K562 (cell line): ENCODE results near the gene MFAP5. TPM values are rescaled to one million over a fixed set of nuclear protein-coding genes. Genes with fewer than 3 reads are reported as not detected.

Experiments
- ATAC-seq: fragments of 200-7000 bp; cut with Tn5 transposase; 3 replicates; pipeline ENCODE4 v1.9.1; 2020; ENCODE audit warnings: moderate library complexity
- BruUV-seq: library from RNA; stranded (reverse); fragments of 400-500 nt; replicated peaks from 2 replicates; lab custom pipeline; 2021; lab: Mats Ljungman, UMichigan
- CTCF ChIA-PET: fragments of 300-600 bp; formaldehyde crosslinking; extraction: SDS; loops from one replicate; lab custom pipeline; 2021; ENCODE audit warnings: low intra/inter-chr PET ratio; lab: Yijun Ruan, JAX
- POLR2A ChIA-PET: fragments of 300-600, 350-650 bp; sonication (Branson Sonifier 250); formaldehyde crosslinking; extraction: SDS; loops from one replicate; lab custom pipeline; 2021; ENCODE audit warnings: antibody characterized with exemption, inconsistent platforms; lab: Yijun Ruan, JAX
- DNase-seq, 4 experiments: peaks; one replicate each; pipeline versions ENCODE4 v3.0.0 to v3.0.0-alpha.2; 2011 to 2018; ENCODE audit warnings: low spot score in 3 of 4, mixed read lengths in 3 of 4; ENCODE audit errors: extremely low read depth in 1 of 4
- FAIRE-seq: peaks from 2 replicates; lab custom pipeline; 2011; peaks lifted over from hg19 to GRCh38; lab: Jason Lieb, UNC
- H2AFZ ChIP-seq: 2 replicates; pipeline ENCODE4 v1.6.0; 2011; ENCODE audit warnings: low read depth, low read length, control low read depth, inconsistent platforms
- H3K27ac ChIP-seq: fragments of 200-600 bp; 3 replicates; pipeline ENCODE4 v1.8.0; 2011; ENCODE audit warnings: low read depth, mild to moderate bottlenecking, control low read depth, inconsistent platforms, low read length, moderate library complexity, mixed read lengths; ENCODE audit errors: extremely low read depth
- H3K27me3 ChIP-seq, 2 experiments: fragments of 300-600 bp in 1 of 2; 2 replicates in 1 of 2; 3 replicates in 1 of 2; pipeline versions ENCODE4 v1.6.0 to v1.8.0; 2011; ENCODE audit warnings: inconsistent platforms in 2 of 2, low read length in 2 of 2, mild to moderate bottlenecking in 1 of 2, mixed read lengths in 1 of 2, moderate library complexity in 1 of 2; ENCODE audit not compliant: control insufficient read depth in 2 of 2, insufficient read depth in 2 of 2
- H3K36me3 ChIP-seq: fragments of 300-600 bp; 3 replicates; pipeline ENCODE4 v1.8.0; 2011; ENCODE audit warnings: mild to moderate bottlenecking, low read length, inconsistent platforms; ENCODE audit not compliant: control insufficient read depth, insufficient read depth
- H3K4me1 ChIP-seq, 2 experiments: fragments of 200-600 bp in 1 of 2; replicated peaks in 1 of 2; 2 replicates in 1 of 2; 3 replicates in 1 of 2; pipeline versions ENCODE4 v1.5.1 to v1.8.0; 2011; ENCODE audit warnings: inconsistent platforms in 2 of 2, low read length in 2 of 2, mild to moderate bottlenecking in 1 of 2, mixed read lengths in 1 of 2, moderate library complexity in 1 of 2; ENCODE audit not compliant: control insufficient read depth in 2 of 2, insufficient read depth in 2 of 2
- H3K4me2 ChIP-seq: 2 replicates; pipeline ENCODE4 v1.6.1; 2011; ENCODE audit warnings: low read length, control low read depth, inconsistent platforms, mixed read lengths; ENCODE audit not compliant: insufficient read depth
- H3K4me3 ChIP-seq: fragments of 200-600 bp; sonication (generic), shearing (Covaris generic); 2 replicates; pipeline ENCODE4 v1.5.1; 2016; ENCODE audit warnings: control low read depth, inconsistent platforms
- H3K79me2 ChIP-seq: fragments of 200-600 bp; 3 replicates; pipeline ENCODE4 v1.8.0; 2011; ENCODE audit warnings: low read length, inconsistent platforms; ENCODE audit not compliant: control insufficient read depth, insufficient read depth
- H3K9ac ChIP-seq, 2 experiments: 2 replicates each; pipeline versions ENCODE4 v1.6.0 to v1.6.1; 2011; ENCODE audit warnings: low read depth in 2 of 2, low read length in 2 of 2, control low read depth in 1 of 2, inconsistent platforms in 1 of 2, mild to moderate bottlenecking in 1 of 2, mixed read lengths in 1 of 2; ENCODE audit not compliant: insufficient read depth in 1 of 2
- H3K9me1 ChIP-seq: one replicate; pipeline ENCODE4 v1.6.0; 2011; ENCODE audit warnings: inconsistent platforms, mild to moderate bottlenecking, low read length, moderate library complexity; ENCODE audit not compliant: control insufficient read depth, insufficient read depth
- H3K9me3 ChIP-seq: replicated peaks from 2 replicates; pipeline ENCODE4 v1.5.1; 2011; ENCODE audit warnings: low read depth, low read length, inconsistent platforms; ENCODE audit not compliant: control insufficient read depth, insufficient read depth
- H4K20me1 ChIP-seq: replicated peaks from 2 replicates; pipeline ENCODE4 v1.6.1; 2011; ENCODE audit warnings: low read length, inconsistent platforms, mixed read lengths; ENCODE audit not compliant: control insufficient read depth, insufficient read depth
- BRD9 ChIP-seq: fragments of 450-650 bp; IDR thresholded peaks from 2 replicates; pipeline ENCODE4 v1.6.1; 2018; ENCODE audit warnings: low read depth; ENCODE audit not compliant: partially characterized antibody
- CEBPB ChIP-seq: fragments of 450-650 bp; IDR thresholded peaks from 2 replicates; pipeline ENCODE4 v1.6.1; 2016; ENCODE audit warnings: missing genetic modification characterization, missing compliant biosample characterization
- CHCHD3 ChIP-seq: fragments of 250-450 bp; sonication (Bioruptor Pico); IDR thresholded peaks from 2 replicates; pipeline ENCODE4 v2.1.2; 2022; ENCODE audit warnings: mild to moderate bottlenecking
- CHD2 ChIP-seq: IDR thresholded peaks from 2 replicates; pipeline ENCODE4 v1.6.1; 2011; ENCODE audit warnings: low read depth, low read length
- CREM ChIP-seq: IDR thresholded peaks from 2 replicates; pipeline ENCODE4 v1.6.1; 2014; ENCODE audit warnings: antibody characterized with exemption, low read depth
- CXXC5 ChIP-seq: fragments of 250-450 bp; sonication (Bioruptor Pico); IDR thresholded peaks from 2 replicates; pipeline ENCODE4 v1.8.0; 2022; ENCODE audit warnings: inconsistent platforms, mild to moderate bottlenecking, moderate library complexity
- HDAC8 ChIP-seq: fragments of 450-650 bp; IDR thresholded peaks from 2 replicates; pipeline ENCODE4 v1.6.1; 2016; ENCODE audit warnings: mild to moderate bottlenecking, missing genetic modification characterization, moderate library complexity, missing compliant biosample characterization
- HNRNPUL1 ChIP-seq: fragments of 200-400 bp; formaldehyde crosslinking; IDR thresholded peaks from 2 replicates; pipeline ENCODE4 v1.6.1; 2017; ENCODE audit warnings: low read length
- NFE2 ChIP-seq: IDR thresholded peaks from 2 replicates; pipeline ENCODE4 v1.6.1; 2014; ENCODE audit warnings: antibody characterized with exemption, low read depth
- PYGO2 ChIP-seq: fragments of 450-650 bp; IDR thresholded peaks from 2 replicates; pipeline ENCODE4 v1.6.1; 2016; ENCODE audit warnings: mild to moderate bottlenecking, missing genetic modification characterization, moderate library complexity, missing compliant biosample characterization
- SRSF7 ChIP-seq: fragments of 200-400 bp; formaldehyde crosslinking; optimal IDR thresholded peaks from 2 replicates; pipeline ENCODE3; 2017; ENCODE audit warnings: mild to moderate bottlenecking, low read depth, low read length
- U2AF2 ChIP-seq: fragments of 200-400 bp; formaldehyde crosslinking; optimal IDR thresholded peaks from 2 replicates; pipeline ENCODE3; 2017; ENCODE audit warnings: low read depth, mild to moderate bottlenecking, low read length
- ZNF134 ChIP-seq: fragments of 250-450 bp; sonication (Bioruptor Pico); conservative IDR thresholded peaks from 2 replicates; pipeline ENCODE4 v1.4.0; 2020
- ZNF23 ChIP-seq: fragments of 250-450 bp; sonication (Bioruptor Pico); IDR thresholded peaks from 2 replicates; pipeline ENCODE4 v1.4.0; 2020; ENCODE audit warnings: mild to moderate bottlenecking
- ZNF583 ChIP-seq: fragments of 250-450 bp; sonication (Bioruptor Pico); IDR thresholded peaks from 2 replicates; pipeline ENCODE4 v1.4.0; 2020
- WGBS: fragments of 100-300 bp; shearing (Covaris generic); methylation state at CpG from one replicate; pipeline ENCODE4 v1.1.6; 2016; ENCODE audit warnings: low coverage, mixed read lengths; ENCODE audit not compliant: insufficient coverage; ENCODE audit errors: missing lambda C conversion rate; 5-methylcytosine and 5-hydroxymethylcytosine counted together
- in situ Hi-C: fragments of 300-500 bp; cut with MboI; formaldehyde crosslinking; loops from 4 replicates; pipeline ENCODE4 v1.15.0; 2018; ENCODE audit warnings: inconsistent platforms, mixed read lengths
- intact Hi-C: fragments of 100-400 bp; cut with micrococcal nuclease; formaldehyde crosslinking; loops from 2 replicates; pipeline ENCODE4 v1.14.2; 2022
- polyA plus RNA-seq, 8 experiments: library from polyadenylated mRNA; depleted of rRNA in 4 of 8; stranded (reverse) in 5 of 8; unstranded in 3 of 8; fragments of >200 nt; fragmentation: Nextera tagmentation in 2 of 8; fragmentation: Illumina TruSeq in 1 of 8; extraction: Ambion mirVana in 2 of 8; extraction: Trizol in 1 of 8; gene quantifications; 2 replicates each; pipeline versions ENCODE4 v1.2.1 to v1.2.3, GENCODE V29; 2011 to 2014; ENCODE audit warnings: inconsistent platforms in 1 of 8, missing spikeins in 1 of 8
- total RNA-seq, 7 experiments: library from RNA; depleted of rRNA in 6 of 7; stranded (reverse); fragments of >200 nt in 6 of 7; fragmentation: Illumina TruSeq in 2 of 7; extraction: Trizol in 2 of 7; gene quantifications; 2 replicates each; pipeline versions ENCODE4 v1.2.1 to v1.2.3, GENCODE V29; 2011 to 2021; ENCODE audit warnings: low replicate concordance in 1 of 7
- TF ChIP-seq, protein P1 (sequence below): fragments of 450-650 bp; IDR thresholded peaks from 2 replicates; pipeline ENCODE4 v1.6.1; 2016; ENCODE audit warnings: antibody characterized with exemption
- TF ChIP-seq, protein P2 (sequence below): sonication (generic); formaldehyde crosslinking; IDR thresholded peaks from 2 replicates; pipeline ENCODE4 v1.9.0; 2022; ENCODE audit warnings: mild to moderate bottlenecking, missing genetic modification reagents
- TF ChIP-seq, protein P3 (sequence below), 2 experiments: fragments of 450-650 bp; IDR thresholded peaks; 2 replicates each; pipeline ENCODE4 v1.6.1; 2018; ENCODE audit warnings: mild to moderate bottlenecking in 2 of 2, low read depth in 1 of 2; ENCODE audit not compliant: partially characterized antibody in 2 of 2

The MFAP5 gene
- total and polyA plus RNA-seq, 9 of the 15 experiments (the other 6 are each of a cell fraction or from before 2014, with no cell fraction given), result not detected

DNA sequence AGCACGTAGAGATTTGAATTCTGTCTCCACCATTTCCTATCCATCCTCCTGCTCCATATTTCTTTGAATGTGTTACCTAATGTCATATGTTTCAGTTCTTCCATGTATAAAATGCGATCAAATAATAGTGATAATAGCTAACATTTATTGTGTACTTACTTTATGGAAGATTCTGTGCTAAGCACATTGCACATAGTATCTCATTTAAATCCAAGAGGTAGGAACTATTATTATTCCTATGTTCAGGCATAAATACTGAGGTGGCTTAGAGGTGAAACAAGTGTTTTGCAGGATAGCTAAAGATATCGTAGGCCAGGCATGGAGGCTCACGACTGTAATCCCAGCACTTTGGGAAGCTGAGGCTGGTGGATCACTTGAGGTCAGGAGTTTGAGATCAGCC lies 32.5 kb downstream of the MFAP5 start (continued):
- TF ChIP-seq CEBPB (tag) (no peak), PYGO2 (no peak)
- TF ChIP-seq, protein P1, sequence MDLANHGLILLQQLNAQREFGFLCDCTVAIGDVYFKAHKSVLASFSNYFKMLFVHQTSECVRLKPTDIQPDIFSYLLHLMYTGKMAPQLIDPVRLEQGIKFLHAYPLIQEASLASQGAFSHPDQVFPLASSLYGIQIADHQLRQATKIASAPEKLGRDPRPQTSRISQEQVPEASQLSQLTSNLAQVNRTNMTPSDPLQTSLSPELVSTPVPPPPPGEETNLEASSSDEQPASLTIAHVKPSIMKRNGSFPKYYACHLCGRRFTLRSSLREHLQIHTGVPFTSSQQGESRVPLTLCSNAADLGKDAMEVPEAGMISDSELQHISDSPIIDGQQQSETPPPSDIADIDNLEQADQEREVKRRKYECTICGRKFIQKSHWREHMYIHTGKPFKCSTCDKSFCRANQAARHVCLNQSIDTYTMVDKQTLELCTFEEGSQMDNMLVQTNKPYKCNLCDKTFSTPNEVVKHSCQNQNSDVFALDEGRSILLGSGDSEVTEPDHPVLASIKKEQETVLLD, result no peak

DNA sequence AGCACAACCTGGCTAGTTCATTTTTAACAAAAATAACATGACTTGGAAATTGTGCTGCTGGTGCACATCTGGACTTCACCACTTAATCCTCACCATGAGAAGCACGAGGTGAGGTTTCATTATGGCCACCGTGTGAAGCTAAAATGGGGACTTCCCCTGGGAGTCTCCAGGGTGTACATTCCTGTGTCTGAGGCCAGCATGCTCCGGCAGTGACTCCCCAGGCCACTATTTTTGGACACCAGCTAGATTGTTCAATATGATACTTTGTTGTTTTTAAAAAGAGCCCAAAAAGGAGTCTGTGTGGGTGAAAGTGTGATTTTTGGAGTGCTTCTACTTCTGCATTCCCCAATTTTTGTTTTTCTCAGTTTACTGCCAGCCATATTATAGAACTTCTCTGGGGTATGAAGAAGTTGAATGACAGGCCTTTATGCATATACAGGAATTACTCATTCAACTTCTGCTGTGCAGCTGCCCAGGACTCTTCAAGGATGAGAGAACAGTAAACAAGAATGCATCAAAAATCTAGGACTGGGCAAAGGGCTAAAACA lies 33.1 kb downstream of the MFAP5 start:
- no peaks in the 10 kb centered on the region for H3K79me2 ChIP-seq
- no peak overlapping the region for H3K4me2 ChIP-seq
- peaks cover 0 to 9% of the 10 kb centered on the region in 2 experiments; a peak in 2 of 5 replicates for H3K27me3 ChIP-seq
- 0% methylated on average over 3 of the region's 3 CpGs for WGBS
- no peak overlapping the region for H3K4me3 ChIP-seq
- BruUV-seq, result no TSS peak
- in situ Hi-C loops, result no loop called here
- H3K36me3 ChIP-seq, result no peaks in the 10 kb centered on the region
- no peaks in the 10 kb centered on the region for H4K20me1 ChIP-seq
- FAIRE-seq, result no peak
- POLR2A ChIA-PET, result interaction anchor here (1.5 kb wide), 1 partner anchor 11 kb away, joined by 5 read pairs; no protein-coding TSS in a partner anchor
- H3K4me1 ChIP-seq, result no peaks in the 10 kb centered on the region
- no peak for DNase-seq
- no peak overlapping the region for H3K9ac ChIP-seq
- no peaks in the 10 kb centered on the region for H3K9me1 ChIP-seq
- intact Hi-C loops, result no loop called here
- H3K27ac ChIP-seq, result no peak overlapping the region
- CTCF ChIA-PET, result no interaction called here
- H3K9me3 ChIP-seq, result no peaks in the 10 kb centered on the region
- H2AFZ ChIP-seq, result no peak overlapping the region
- no peak for ATAC-seq
- TF ChIP-seq, protein P2, sequence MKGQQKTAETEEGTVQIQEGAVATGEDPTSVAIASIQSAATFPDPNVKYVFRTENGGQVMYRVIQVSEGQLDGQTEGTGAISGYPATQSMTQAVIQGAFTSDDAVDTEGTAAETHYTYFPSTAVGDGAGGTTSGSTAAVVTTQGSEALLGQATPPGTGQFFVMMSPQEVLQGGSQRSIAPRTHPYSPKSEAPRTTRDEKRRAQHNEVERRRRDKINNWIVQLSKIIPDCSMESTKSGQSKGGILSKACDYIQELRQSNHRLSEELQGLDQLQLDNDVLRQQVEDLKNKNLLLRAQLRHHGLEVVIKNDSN (CRISPR knock-in tag), result no peak
- TF ChIP-seq CHCHD3 (no peak), CXXC5 (no peak), CREM (no peak), HDAC8 (tag) (no peak), HNRNPUL1 (no peak), ZNF23 (CRISPR knock-in tag) (no peak), CHD2 (no peak), U2AF2 (no peak), BRD9 (no peak), ZNF583 (CRISPR knock-in tag) (no peak), NFE2 (no peak), ZNF134 (CRISPR knock-in tag) (no peak), SRSF7 (no peak)
- TF ChIP-seq, protein P3, sequence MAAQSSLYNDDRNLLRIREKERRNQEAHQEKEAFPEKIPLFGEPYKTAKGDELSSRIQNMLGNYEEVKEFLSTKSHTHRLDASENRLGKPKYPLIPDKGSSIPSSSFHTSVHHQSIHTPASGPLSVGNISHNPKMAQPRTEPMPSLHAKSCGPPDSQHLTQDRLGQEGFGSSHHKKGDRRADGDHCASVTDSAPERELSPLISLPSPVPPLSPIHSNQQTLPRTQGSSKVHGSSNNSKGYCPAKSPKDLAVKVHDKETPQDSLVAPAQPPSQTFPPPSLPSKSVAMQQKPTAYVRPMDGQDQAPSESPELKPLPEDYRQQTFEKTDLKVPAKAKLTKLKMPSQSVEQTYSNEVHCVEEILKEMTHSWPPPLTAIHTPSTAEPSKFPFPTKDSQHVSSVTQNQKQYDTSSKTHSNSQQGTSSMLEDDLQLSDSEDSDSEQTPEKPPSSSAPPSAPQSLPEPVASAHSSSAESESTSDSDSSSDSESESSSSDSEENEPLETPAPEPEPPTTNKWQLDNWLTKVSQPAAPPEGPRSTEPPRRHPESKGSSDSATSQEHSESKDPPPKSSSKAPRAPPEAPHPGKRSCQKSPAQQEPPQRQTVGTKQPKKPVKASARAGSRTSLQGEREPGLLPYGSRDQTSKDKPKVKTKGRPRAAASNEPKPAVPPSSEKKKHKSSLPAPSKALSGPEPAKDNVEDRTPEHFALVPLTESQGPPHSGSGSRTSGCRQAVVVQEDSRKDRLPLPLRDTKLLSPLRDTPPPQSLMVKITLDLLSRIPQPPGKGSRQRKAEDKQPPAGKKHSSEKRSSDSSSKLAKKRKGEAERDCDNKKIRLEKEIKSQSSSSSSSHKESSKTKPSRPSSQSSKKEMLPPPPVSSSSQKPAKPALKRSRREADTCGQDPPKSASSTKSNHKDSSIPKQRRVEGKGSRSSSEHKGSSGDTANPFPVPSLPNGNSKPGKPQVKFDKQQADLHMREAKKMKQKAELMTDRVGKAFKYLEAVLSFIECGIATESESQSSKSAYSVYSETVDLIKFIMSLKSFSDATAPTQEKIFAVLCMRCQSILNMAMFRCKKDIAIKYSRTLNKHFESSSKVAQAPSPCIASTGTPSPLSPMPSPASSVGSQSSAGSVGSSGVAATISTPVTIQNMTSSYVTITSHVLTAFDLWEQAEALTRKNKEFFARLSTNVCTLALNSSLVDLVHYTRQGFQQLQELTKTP (IDR thresholded peaks at IDR 0.05; ENCODE audit: low read depth in 1 of 2, partially characterized antibody in 2 of 2), result no peak
